Vagina (tissue), 2 donors: Measurements from ENCODE around the gene IL20RB. TPM values are rescaled to one million over a fixed set of nuclear protein-coding genes. Genes with fewer than 3 reads are reported as not detected.

ENCODE experiments used
- DNase-seq, 2 donors: peaks; one replicate each; pipeline ENCODE4 v3.0.0-alpha.2; 2017; ENCODE audit errors: extremely low spot score in 2 of 2
- H3K27ac ChIP-seq: fragments of 200-600 bp; sonication (generic); one replicate; pipeline ENCODE4 v1.5.1; 2019
- H3K27me3 ChIP-seq: fragments of 200-600 bp; sonication (generic); one replicate; pipeline ENCODE4 v1.5.1; 2019
- H3K36me3 ChIP-seq, 2 donors: fragments of 200-600 bp; sonication (generic); one replicate each; pipeline ENCODE4 v1.5.1; 2017 to 2019
- H3K4me1 ChIP-seq: fragments of 200-600 bp; sonication (generic); one replicate; pipeline ENCODE4 v1.5.1; 2019
- H3K4me3 ChIP-seq, 2 donors: fragments of 200-600 bp; sonication (generic); 1 replicate in 1 of 2; 2 replicates in 1 of 2; pipeline ENCODE4 v1.5.1; 2016 to 2019
- H3K9me3 ChIP-seq: fragments of 200-600 bp; sonication (generic); one replicate; pipeline ENCODE4 v1.5.1; 2019
- POLR2A ChIP-seq, 2 donors: fragments of 450-650 bp; IDR thresholded peaks; one replicate each; pipeline ENCODE4 v1.6.1; 2017; ENCODE audit warnings: antibody characterized with exemption in 2 of 2, mild to moderate bottlenecking in 2 of 2, moderate library complexity in 2 of 2
- POLR2AphosphoS5 ChIP-seq, 2 donors: sonication (generic); formaldehyde crosslinking; IDR thresholded peaks; one replicate each; pipeline ENCODE4 v1.9.0; 2017; ENCODE audit warnings: antibody characterized with exemption in 2 of 2, mild to moderate bottlenecking in 2 of 2, low read depth in 1 of 2; ENCODE audit not compliant: insufficient read depth in 1 of 2
- intact Hi-C: fragments of 100-400 bp; cut with DNase I; formaldehyde crosslinking; loops from one replicate; pipeline ENCODE4 v1.15.1; 2023
- total RNA-seq: library from RNA; depleted of rRNA; stranded (reverse); fragments of >200 nt; gene quantifications from one replicate; pipeline ENCODE4 v1.2.3, GENCODE V29; 2016
- TF ChIP-seq, protein P1 (sequence below), 3 experiments: fragments of 450-650 bp in 2 of 3; fragments of 200-600 bp in 1 of 3; sonication (generic) in 1 of 3; IDR thresholded peaks; one replicate each; pipeline ENCODE4 v1.5.1; 2017 to 2019; ENCODE audit warnings: antibody characterized with exemption in 3 of 3, mild to moderate bottlenecking in 2 of 3, moderate library complexity in 2 of 3

IL20RB gene
- total RNA-seq, 1 donor from 2014 or later = 67.3 TPM

DNA sequence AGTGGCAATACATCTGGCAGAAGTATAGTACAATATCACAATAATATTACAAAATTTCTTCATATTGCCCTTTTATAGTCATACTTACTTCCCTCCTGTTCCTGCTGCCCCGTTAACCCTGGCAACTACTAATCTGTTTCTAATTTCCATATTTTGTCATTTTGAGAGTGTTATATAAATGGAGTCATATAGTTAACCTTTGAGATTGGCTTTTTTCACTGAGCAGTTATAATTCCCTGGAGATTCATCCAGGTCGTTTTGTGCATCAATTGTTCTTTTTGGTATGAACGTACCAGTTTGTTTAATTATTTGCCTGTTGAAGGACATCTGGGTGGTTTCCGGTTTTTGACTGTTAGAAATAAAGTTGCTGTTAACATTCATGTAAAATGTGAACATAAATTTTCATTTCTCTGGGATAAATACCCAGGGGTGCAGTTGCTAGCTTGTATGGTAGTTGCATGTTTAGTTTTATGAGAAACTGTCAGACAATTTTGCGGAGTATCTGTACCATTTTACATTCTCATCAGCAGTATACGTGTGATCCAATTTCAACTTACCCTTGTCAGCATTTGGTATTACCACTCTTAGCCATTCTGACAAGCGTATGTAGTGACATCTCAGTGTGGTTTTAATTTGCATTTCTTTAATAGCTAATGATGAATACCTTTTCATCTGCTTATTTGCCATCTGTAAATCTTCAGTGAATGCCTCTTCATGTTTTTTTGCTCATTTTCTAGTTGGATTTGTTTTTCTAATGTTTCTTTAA, 32.2 kb upstream of the IL20RB start:
- Histone ChIP-seq H3K27me3 (no peaks in the 10 kb centered on the region), H3K27ac (no peak overlapping the region), H3K4me1 (peaks cover 38% of the 10 kb centered on the region), H3K36me3 (no peaks in the 10 kb centered on the region), H3K9me3 (no peaks in the 10 kb centered on the region), H3K4me3 (no peak overlapping the region)
- TF ChIP-seq POLR2AphosphoS5 (IDR thresholded peaks at IDR 0.05; ENCODE audit: insufficient read depth in 1 of 2, low read depth in 1 of 2) (no peak), POLR2A (IDR thresholded peaks at IDR 0.05) (no peak)
- TF ChIP-seq, protein P1, sequence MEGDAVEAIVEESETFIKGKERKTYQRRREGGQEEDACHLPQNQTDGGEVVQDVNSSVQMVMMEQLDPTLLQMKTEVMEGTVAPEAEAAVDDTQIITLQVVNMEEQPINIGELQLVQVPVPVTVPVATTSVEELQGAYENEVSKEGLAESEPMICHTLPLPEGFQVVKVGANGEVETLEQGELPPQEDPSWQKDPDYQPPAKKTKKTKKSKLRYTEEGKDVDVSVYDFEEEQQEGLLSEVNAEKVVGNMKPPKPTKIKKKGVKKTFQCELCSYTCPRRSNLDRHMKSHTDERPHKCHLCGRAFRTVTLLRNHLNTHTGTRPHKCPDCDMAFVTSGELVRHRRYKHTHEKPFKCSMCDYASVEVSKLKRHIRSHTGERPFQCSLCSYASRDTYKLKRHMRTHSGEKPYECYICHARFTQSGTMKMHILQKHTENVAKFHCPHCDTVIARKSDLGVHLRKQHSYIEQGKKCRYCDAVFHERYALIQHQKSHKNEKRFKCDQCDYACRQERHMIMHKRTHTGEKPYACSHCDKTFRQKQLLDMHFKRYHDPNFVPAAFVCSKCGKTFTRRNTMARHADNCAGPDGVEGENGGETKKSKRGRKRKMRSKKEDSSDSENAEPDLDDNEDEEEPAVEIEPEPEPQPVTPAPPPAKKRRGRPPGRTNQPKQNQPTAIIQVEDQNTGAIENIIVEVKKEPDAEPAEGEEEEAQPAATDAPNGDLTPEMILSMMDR (IDR thresholded peaks at IDR 0.05) = no peak
- intact Hi-C loops = no loop called here
- DNase-seq = no peak

- intact Hi-C loops = no loop called here
- no peak for DNase-seq
- Histone ChIP-seq H3K4me3 (no peak overlapping the region), H3K27me3 (no peaks in the 10 kb centered on the region), H3K4me1 (peaks cover 56% of the 10 kb centered on the region), H3K9me3 (no peaks in the 10 kb centered on the region), H3K27ac (no peak overlapping the region), H3K36me3 (no peaks in the 10 kb centered on the region)
- TF ChIP-seq, protein P1 (IDR thresholded peaks at IDR 0.05) = no peak
- no peak for TF ChIP-seq POLR2AphosphoS5 (IDR thresholded peaks at IDR 0.05; ENCODE audit: insufficient read depth in 1 of 2, low read depth in 1 of 2)
- no peak for TF ChIP-seq POLR2A (IDR thresholded peaks at IDR 0.05)
These were observed 29.5 kb upstream of the IL20RB start for GRCh38 chr3:136928240-136928639.

DNA sequence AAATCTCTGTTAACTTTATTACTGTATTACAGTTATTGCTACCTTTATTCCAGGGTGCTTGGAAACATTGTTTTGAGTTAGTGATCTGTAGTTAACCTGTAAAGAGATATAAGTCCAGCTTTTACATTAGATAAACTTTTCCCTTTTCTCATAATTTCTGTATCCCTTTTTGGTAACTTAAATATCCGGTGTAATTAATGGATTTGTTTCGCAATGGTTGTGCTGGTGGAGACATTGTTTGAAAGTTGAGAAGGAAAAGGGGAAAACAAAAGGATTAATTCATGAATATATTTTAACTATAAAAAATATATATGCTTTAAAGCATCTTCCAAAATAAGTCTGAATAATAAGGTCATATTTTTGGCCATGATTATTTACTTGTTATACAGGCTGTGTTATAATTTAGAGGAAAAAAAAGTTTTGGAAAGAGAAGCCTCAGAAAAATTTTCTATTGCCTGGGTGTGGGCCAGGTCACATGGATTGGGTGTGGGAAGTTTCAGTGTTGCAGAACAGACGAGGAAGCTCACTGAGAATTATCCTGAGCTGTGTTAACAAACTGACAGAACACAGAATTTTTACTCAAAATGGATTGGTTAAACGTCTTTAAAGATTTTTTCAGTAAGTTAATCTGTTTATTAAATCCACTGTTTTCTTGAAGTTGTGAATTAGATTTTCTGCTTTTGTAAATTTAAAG, 27.7 kb upstream of the IL20RB start:
- Histone ChIP-seq H3K4me3 (peak overlapping the region in 1 of 2 donors; percentile 35), H3K36me3 (peaks cover 0 to 4% of the 10 kb centered on the region in 2 donors), H3K27me3 (no peaks in the 10 kb centered on the region), H3K9me3 (no peaks in the 10 kb centered on the region), H3K4me1 (peaks cover 75% of the 10 kb centered on the region), H3K27ac (peak overlapping the region; percentile 72)
- TF ChIP-seq, protein P1 (IDR thresholded peaks at IDR 0.05) = no peak
- TF ChIP-seq POLR2AphosphoS5 (IDR thresholded peaks at IDR 0.05; ENCODE audit: insufficient read depth in 1 of 2, low read depth in 1 of 2) (peak in 1 of 2 donors; percentile 86), POLR2A (IDR thresholded peaks at IDR 0.05) (no peak)
- DNase-seq = no peak
- intact Hi-C loops = no loop called here

- intact Hi-C loops = no loop called here
- peaks cover 71% of the 10 kb centered on the region for H3K4me1 ChIP-seq
- TF ChIP-seq POLR2AphosphoS5 (IDR thresholded peaks at IDR 0.05; ENCODE audit: insufficient read depth in 1 of 2, low read depth in 1 of 2) = no peak
- TF ChIP-seq, protein P1 (IDR thresholded peaks at IDR 0.05) = no peak
- TF ChIP-seq POLR2A (IDR thresholded peaks at IDR 0.05) = no peak
- peak overlapping the region in 1 of 2 donors; percentile 35 for H3K4me3 ChIP-seq
- peaks cover 0 to 4% of the 10 kb centered on the region in 2 donors for H3K36me3 ChIP-seq
- no peaks in the 10 kb centered on the region for H3K27me3 ChIP-seq
- H3K9me3 ChIP-seq = no peaks in the 10 kb centered on the region
- DNase-seq = no peak
- H3K27ac ChIP-seq = peak overlapping the region; percentile 72
These were observed 26.2 kb upstream of the IL20RB start for GRCh38 chr3:136931606-136932005.
